HG03565 (cell line): Measurements from ENCODE around the gene LETM1.
"Not testable (repeated sequence)": the region's sequence is repeated elsewhere in the genome, so short reads cannot be mapped to it uniquely, and the experiment has no call there.

Experiments used
- ATAC-seq: cut with Tn5 transposase; IDR thresholded peaks from one replicate; pipeline ENCODE4 v1.9.1; 2021; ENCODE audit warnings: mild to moderate bottlenecking, moderate library complexity; ENCODE audit not compliant: unreplicated experiment

LETM1 gene

GRCh38 chr4:1852904-1853623, 2.9 kb downstream of the LETM1 start:
- ATAC-seq, result no peak

GRCh38 chr4:1851575-1852410, 4.2 kb downstream of the LETM1 start:
- ATAC-seq, result no peak

- ATAC-seq, result no peak
Observed at GRCh38 chr4:1851160-1851559, 4.8 kb downstream of the LETM1 start.

GRCh38 chr4:1850276-1850675, 5.7 kb downstream of the LETM1 start:
- ATAC-seq, result no peak

GRCh38 chr4:1846580-1846979, 9.4 kb downstream of the LETM1 start:
- ATAC-seq, result no peak

GRCh38 chr4:1844618-1845017, 11.3 kb downstream of the LETM1 start:
- not testable (repeated sequence) for ATAC-seq

GRCh38 chr4:1843852-1844251, 12.1 kb downstream of the LETM1 start:
- no peak for ATAC-seq

GRCh38 chr4:1842993-1843448, 12.9 kb downstream of the LETM1 start:
- ATAC-seq, result no peak

GRCh38 chr4:1842339-1842895, 13.5 kb downstream of the LETM1 start:
- ATAC-seq, result no peak

- no peak for ATAC-seq
Observed at GRCh38 chr4:1841887-1842210, 14.1 kb downstream of the LETM1 start.

GRCh38 chr4:1841201-1841886, 14.6 kb downstream of the LETM1 start:
- no peak for ATAC-seq

GRCh38 chr4:1839282-1839681, 16.7 kb downstream of the LETM1 start:
- ATAC-seq, result no peak

GRCh38 chr4:1837069-1837468, 18.9 kb downstream of the LETM1 start:
- no peak for ATAC-seq

- no peak for ATAC-seq
Observed at GRCh38 chr4:1836650-1837049, 19.3 kb downstream of the LETM1 start.

GRCh38 chr4:1835836-1836235, 20.1 kb downstream of the LETM1 start:
- ATAC-seq, result not testable (repeated sequence)

GRCh38 chr4:1834047-1834775, 21.7 kb downstream of the LETM1 start:
- ATAC-seq, result peak; percentile 73

GRCh38 chr4:1833307-1834046, 22.5 kb downstream of the LETM1 start:
- ATAC-seq, result peak; percentile 12

- no peak for ATAC-seq
Observed at GRCh38 chr4:1832690-1833089, 23.3 kb downstream of the LETM1 start.

- ATAC-seq, result no peak
Observed at GRCh38 chr4:1831331-1831730, 24.6 kb downstream of the LETM1 start.

GRCh38 chr4:1830642-1831228, 25.2 kb downstream of the LETM1 start:
- ATAC-seq, result no peak
